Measurements from ENCODE around the gene TRIM58. TPM values are rescaled to one million over a fixed set of nuclear protein-coding genes. Genes with fewer than 3 reads are reported as not detected.

Gene TRIM58
- total and polyA plus RNA-seq, 2 experiments from 2014 or later: 0.05 TPM; not detected in 1

GRCh38 chr1:247905181-247905580, 48.2 kb downstream of the TRIM58 start:
- Histone ChIP-seq H4K20me1 (ENCODE audit: insufficient read depth, poor library complexity, severe bottlenecking) (no peaks in the 10 kb centered on the region), H3K27ac (no peak overlapping the region), H3K9me2 (replicated peaks; ENCODE audit: insufficient read depth) (no peaks in the 10 kb centered on the region), H2AFZ (no peak overlapping the region), H3K27me3 (no peaks in the 10 kb centered on the region), H3K36me3 (replicated peaks; ENCODE audit: insufficient read depth, low read depth) (no peaks in the 10 kb centered on the region), H3K4me3 (no peak overlapping the region), H3K79me2 (no peaks in the 10 kb centered on the region), H3K4me2 (no peak overlapping the region), H3K4me1 (ENCODE audit: insufficient read depth) (no peaks in the 10 kb centered on the region), H3K9me3 (ENCODE audit: low read depth) (peaks cover 4% of the 10 kb centered on the region)
- DNase-seq (ENCODE audit: low spot score): no peak
- TF ChIP-seq EZH2phosphoT487 (IDR thresholded peaks at IDR 0.05; ENCODE audit: low read depth, severe bottlenecking, unreplicated experiment) (no peak), CTCF (IDR thresholded peaks at IDR 0.05; ENCODE audit: poor library complexity) (no peak), EZH2 (IDR thresholded peaks at IDR 0.05; ENCODE audit: borderline replicate concordance) (no peak)
- WGBS (ENCODE audit: low lambda C conversion rate, missing lambda C conversion rate): 82% methylated on average over 13 of the region's 13 CpGs

GRCh38 chr1:247905910-247906503, 49.0 kb downstream of the TRIM58 start:
- H3K9me2 ChIP-seq (replicated peaks; ENCODE audit: insufficient read depth): no peaks in the 10 kb centered on the region
- H3K79me2 ChIP-seq: no peaks in the 10 kb centered on the region
- H3K4me2 ChIP-seq: no peak overlapping the region
- H3K36me3 ChIP-seq (replicated peaks; ENCODE audit: insufficient read depth, low read depth): no peaks in the 10 kb centered on the region
- H3K27ac ChIP-seq: no peak overlapping the region
- WGBS (ENCODE audit: low lambda C conversion rate, missing lambda C conversion rate): 73% methylated on average over 9 of the region's 9 CpGs
- no peak for DNase-seq (ENCODE audit: low spot score)
- no peaks in the 10 kb centered on the region for H3K27me3 ChIP-seq
- no peaks in the 10 kb centered on the region for H4K20me1 ChIP-seq (ENCODE audit: insufficient read depth, poor library complexity, severe bottlenecking)
- TF ChIP-seq CTCF (IDR thresholded peaks at IDR 0.05; ENCODE audit: poor library complexity): no peak
- TF ChIP-seq EZH2phosphoT487 (IDR thresholded peaks at IDR 0.05; ENCODE audit: low read depth, severe bottlenecking, unreplicated experiment): no peak
- TF ChIP-seq EZH2 (IDR thresholded peaks at IDR 0.05; ENCODE audit: borderline replicate concordance): no peak
- no peak overlapping the region for H3K4me3 ChIP-seq
- H3K9me3 ChIP-seq (ENCODE audit: low read depth): peaks cover 4% of the 10 kb centered on the region
- H2AFZ ChIP-seq: no peak overlapping the region
- no peaks in the 10 kb centered on the region for H3K4me1 ChIP-seq (ENCODE audit: insufficient read depth)

GRCh38 chr1:247906504-247907047, 49.6 kb downstream of the TRIM58 start:
- 68% methylated on average over 7 of the region's 7 CpGs for WGBS (ENCODE audit: low lambda C conversion rate, missing lambda C conversion rate)
- Histone ChIP-seq H4K20me1 (ENCODE audit: insufficient read depth, poor library complexity, severe bottlenecking) (no peaks in the 10 kb centered on the region), H3K27me3 (no peaks in the 10 kb centered on the region), H3K9me2 (replicated peaks; ENCODE audit: insufficient read depth) (no peaks in the 10 kb centered on the region), H3K36me3 (replicated peaks; ENCODE audit: insufficient read depth, low read depth) (no peaks in the 10 kb centered on the region), H2AFZ (no peak overlapping the region), H3K9me3 (ENCODE audit: low read depth) (peaks cover 4% of the 10 kb centered on the region), H3K4me3 (no peak overlapping the region), H3K27ac (no peak overlapping the region), H3K4me1 (ENCODE audit: insufficient read depth) (no peaks in the 10 kb centered on the region), H3K79me2 (no peaks in the 10 kb centered on the region), H3K4me2 (no peak overlapping the region)
- TF ChIP-seq CTCF (IDR thresholded peaks at IDR 0.05; ENCODE audit: poor library complexity) (no peak), EZH2 (IDR thresholded peaks at IDR 0.05; ENCODE audit: borderline replicate concordance) (no peak), EZH2phosphoT487 (IDR thresholded peaks at IDR 0.05; ENCODE audit: low read depth, severe bottlenecking, unreplicated experiment) (no peak)
- DNase-seq (ENCODE audit: low spot score): no peak

Measured in hepatocyte (in vitro differentiated cells).